HL-60 (cell line): ENCODE measurements around the gene EIF4E2.

Experiments
- POLR2AphosphoS5 ChIP-seq: IDR thresholded peaks from 2 replicates; pipeline ENCODE4 v1.6.1; 2012; ENCODE audit warnings: low read depth
- TF ChIP-seq, protein P1 (sequence below): IDR thresholded peaks from one replicate; pipeline ENCODE4 v1.5.1; 2011; ENCODE audit warnings: low read length, control low read depth, inconsistent platforms; ENCODE audit not compliant: insufficient read depth
- TF ChIP-seq, protein P2 (sequence below): IDR thresholded peaks from 2 replicates; pipeline ENCODE4 v1.6.1; 2012; ENCODE audit warnings: low read depth; ENCODE audit not compliant: insufficient replicate concordance

DNA sequence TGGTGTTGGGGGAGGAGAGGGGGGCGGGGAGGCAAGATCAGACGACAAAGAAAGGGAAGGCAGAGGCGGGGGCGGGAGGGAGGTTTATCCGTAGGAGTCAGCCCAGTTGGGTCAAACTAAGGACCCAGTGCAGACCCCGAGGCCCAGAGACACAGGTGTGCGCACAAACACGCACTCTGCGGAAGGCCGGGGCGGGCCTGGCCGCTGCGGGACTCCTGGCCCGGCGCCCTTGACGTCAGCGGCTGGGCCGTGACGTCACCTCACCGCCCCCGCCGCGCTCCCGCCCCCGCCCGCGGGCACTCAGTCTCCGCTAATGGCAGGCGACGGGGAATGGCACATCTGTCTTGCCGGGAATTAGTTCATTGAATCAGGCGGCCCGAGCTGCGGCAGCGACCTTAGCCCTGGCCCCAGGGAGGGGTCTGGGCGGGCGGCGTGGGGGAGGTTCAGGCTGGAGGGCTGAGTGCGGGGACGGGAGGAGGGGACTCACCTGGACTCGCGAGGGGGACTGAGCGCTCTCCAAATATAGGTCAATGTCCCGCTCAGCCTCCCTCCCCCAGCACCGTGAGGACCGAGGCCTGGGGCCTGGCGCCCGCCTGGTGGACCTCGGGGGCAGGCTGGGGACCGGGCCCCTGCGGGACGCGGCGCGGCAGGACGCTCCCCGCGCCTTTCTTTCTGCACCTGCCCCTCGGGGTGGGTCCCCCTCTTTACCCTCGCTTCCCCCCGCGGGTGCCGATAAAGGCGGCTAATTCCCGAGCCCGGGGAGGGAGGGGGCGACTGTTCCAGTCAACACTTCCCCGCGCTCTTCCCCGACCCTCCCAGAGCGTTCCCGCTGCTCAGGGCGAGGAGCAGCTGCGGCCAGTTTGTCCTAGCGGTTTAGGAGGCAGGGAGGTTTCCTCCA lies 47.3 kb upstream of the EIF4E2 start:
- TF ChIP-seq, protein P1, sequence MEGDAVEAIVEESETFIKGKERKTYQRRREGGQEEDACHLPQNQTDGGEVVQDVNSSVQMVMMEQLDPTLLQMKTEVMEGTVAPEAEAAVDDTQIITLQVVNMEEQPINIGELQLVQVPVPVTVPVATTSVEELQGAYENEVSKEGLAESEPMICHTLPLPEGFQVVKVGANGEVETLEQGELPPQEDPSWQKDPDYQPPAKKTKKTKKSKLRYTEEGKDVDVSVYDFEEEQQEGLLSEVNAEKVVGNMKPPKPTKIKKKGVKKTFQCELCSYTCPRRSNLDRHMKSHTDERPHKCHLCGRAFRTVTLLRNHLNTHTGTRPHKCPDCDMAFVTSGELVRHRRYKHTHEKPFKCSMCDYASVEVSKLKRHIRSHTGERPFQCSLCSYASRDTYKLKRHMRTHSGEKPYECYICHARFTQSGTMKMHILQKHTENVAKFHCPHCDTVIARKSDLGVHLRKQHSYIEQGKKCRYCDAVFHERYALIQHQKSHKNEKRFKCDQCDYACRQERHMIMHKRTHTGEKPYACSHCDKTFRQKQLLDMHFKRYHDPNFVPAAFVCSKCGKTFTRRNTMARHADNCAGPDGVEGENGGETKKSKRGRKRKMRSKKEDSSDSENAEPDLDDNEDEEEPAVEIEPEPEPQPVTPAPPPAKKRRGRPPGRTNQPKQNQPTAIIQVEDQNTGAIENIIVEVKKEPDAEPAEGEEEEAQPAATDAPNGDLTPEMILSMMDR: no peak
- TF ChIP-seq POLR2AphosphoS5: no peak
- TF ChIP-seq, protein P2, sequence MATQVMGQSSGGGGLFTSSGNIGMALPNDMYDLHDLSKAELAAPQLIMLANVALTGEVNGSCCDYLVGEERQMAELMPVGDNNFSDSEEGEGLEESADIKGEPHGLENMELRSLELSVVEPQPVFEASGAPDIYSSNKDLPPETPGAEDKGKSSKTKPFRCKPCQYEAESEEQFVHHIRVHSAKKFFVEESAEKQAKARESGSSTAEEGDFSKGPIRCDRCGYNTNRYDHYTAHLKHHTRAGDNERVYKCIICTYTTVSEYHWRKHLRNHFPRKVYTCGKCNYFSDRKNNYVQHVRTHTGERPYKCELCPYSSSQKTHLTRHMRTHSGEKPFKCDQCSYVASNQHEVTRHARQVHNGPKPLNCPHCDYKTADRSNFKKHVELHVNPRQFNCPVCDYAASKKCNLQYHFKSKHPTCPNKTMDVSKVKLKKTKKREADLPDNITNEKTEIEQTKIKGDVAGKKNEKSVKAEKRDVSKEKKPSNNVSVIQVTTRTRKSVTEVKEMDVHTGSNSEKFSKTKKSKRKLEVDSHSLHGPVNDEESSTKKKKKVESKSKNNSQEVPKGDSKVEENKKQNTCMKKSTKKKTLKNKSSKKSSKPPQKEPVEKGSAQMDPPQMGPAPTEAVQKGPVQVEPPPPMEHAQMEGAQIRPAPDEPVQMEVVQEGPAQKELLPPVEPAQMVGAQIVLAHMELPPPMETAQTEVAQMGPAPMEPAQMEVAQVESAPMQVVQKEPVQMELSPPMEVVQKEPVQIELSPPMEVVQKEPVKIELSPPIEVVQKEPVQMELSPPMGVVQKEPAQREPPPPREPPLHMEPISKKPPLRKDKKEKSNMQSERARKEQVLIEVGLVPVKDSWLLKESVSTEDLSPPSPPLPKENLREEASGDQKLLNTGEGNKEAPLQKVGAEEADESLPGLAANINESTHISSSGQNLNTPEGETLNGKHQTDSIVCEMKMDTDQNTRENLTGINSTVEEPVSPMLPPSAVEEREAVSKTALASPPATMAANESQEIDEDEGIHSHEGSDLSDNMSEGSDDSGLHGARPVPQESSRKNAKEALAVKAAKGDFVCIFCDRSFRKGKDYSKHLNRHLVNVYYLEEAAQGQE: no peak
